ENCODE data around the gene DDB1. TPM values are rescaled to one million over a fixed set of nuclear protein-coding genes. Genes with fewer than 3 reads are reported as not detected.
"Not testable (repeated sequence)": the region's sequence is repeated elsewhere in the genome, so short reads cannot be mapped to it uniquely, and the experiment has no call there.

The DDB1 gene
- total and polyA plus RNA-seq, 10 of the 15 experiments (the other 5 are each of a cell fraction or from before 2014, with no cell fraction given): 136 to 272 (median 216) TPM

- POLR2A ChIA-PET; H3K4me2 ChIP-seq (ENCODE audit: control insufficient read depth, insufficient read depth); H4K20me1 ChIP-seq (ENCODE audit: control insufficient read depth, insufficient read depth); FAIRE-seq; ATAC-seq; H3K79me2 ChIP-seq (ENCODE audit: control insufficient read depth, insufficient read depth, low read length); H3K9ac ChIP-seq (ENCODE audit: control insufficient read depth, insufficient read depth, low read length); H3K4me3 ChIP-seq; H2AFZ ChIP-seq (ENCODE audit: control insufficient read depth, low read depth, low read length); H3K9me3 ChIP-seq (replicated peaks; ENCODE audit: control insufficient read depth, insufficient read depth, low read length); H3K4me1 ChIP-seq (ENCODE audit: control insufficient read depth, insufficient read depth, low read length); DNase-seq (ENCODE audit: low read depth, low spot score); in situ Hi-C loops (cut with MboI); H3K27ac ChIP-seq (ENCODE audit: control insufficient read depth, insufficient read depth); H3K36me3 ChIP-seq (ENCODE audit: control insufficient read depth in 2 of 2, insufficient read depth in 2 of 2, low read length in 1 of 2); H3K27me3 ChIP-seq (replicated peaks in 1 of 2; ENCODE audit: control insufficient read depth in 2 of 2, insufficient read depth in 2 of 2, low read length in 1 of 2); BruUV-seq (replicated peaks): not testable (repeated sequence)
- 49% methylated on average over 20 of the region's 20 CpGs for WGBS (ENCODE audit: insufficient coverage, insufficient replicate concordance, low lambda C conversion rate, missing lambda C conversion rate)
- RAD21 ChIA-PET (ENCODE audit: unreplicated experiment): interaction anchor here (1.2 to 3.1 kb wide), 5 partner anchors 19 to 142 kb away, joined by 3 to 24 read pairs (median 8); partner anchors contain the start of genes TMEM216 and VWCE
- SMC1A ChIA-PET (ENCODE audit: uncharacterized antibody, unreplicated experiment): interaction anchor here (1.1 to 2.9 kb wide), 3 partner anchors 10 to 112 kb away, joined by 4 to 9 read pairs (median 4); no protein-coding TSS in a partner anchor
- intact Hi-C loops (cut with micrococcal nuclease; ENCODE audit: unreplicated experiment): loop anchor here (10.0 kb wide), 1 partner anchor 84 kb away; the partner anchor contains the start of genes DDB1 and TKFC
- CTCF ChIA-PET: interaction anchor here (0.7 to 5.5 kb wide), 7 partner anchors 9 to 388 kb away, joined by 3 to 41 read pairs (median 4); partner anchors contain the start of genes DDB1, TKFC and VWCE
Measured at GRCh38 chr11:61250796-61251765, 81.8 kb downstream of the DDB1 start.

Other genes with a start within 250 kb of the DDB1 start
Only the 7 nearest of the 14 such genes appear.
- gene PGA5, start 91.9 kb downstream of the DDB1 start, total RNA-seq (2014; rRNA removed): not detected in 2 replicates
- not detected in 2 replicates for gene PGA5, start 91.9 kb downstream of the DDB1 start, total RNA-seq (2014; rRNA removed; fragmentation: Illumina TruSeq; extraction: Trizol)
- gene PGA5, start 91.9 kb downstream of the DDB1 start, total RNA-seq (2021): not detected in 2 replicates
- gene PGA5, start 91.9 kb downstream of the DDB1 start, polyA plus RNA-seq (2011; rRNA removed): not detected in 2 replicates
- gene PGA5, start 91.9 kb downstream of the DDB1 start, polyA plus RNA-seq (2014; fragmentation: Illumina TruSeq; extraction: Trizol): not detected in 2 replicates
- gene PGA5, start 91.9 kb downstream of the DDB1 start, polyA plus RNA-seq (2014; fragmentation: Nextera tagmentation; extraction: Ambion mirVana): not detected
- not detected in 2 replicates for gene PGA5, start 91.9 kb downstream of the DDB1 start, polyA plus RNA-seq (2014; rRNA removed)
- not detected for gene PGA5, start 91.9 kb downstream of the DDB1 start, polyA plus RNA-seq (2016; fragmentation: Nextera tagmentation; extraction: Ambion mirVana)
- gene VWCE, start 37.8 kb downstream of the DDB1 start, total RNA-seq (2014; rRNA removed): 1.3 and 2.5 TPM in 2 replicates
- gene VWCE, start 37.8 kb downstream of the DDB1 start, total RNA-seq (2014; rRNA removed; fragmentation: Illumina TruSeq; extraction: Trizol): 1.0 TPM in 2 replicates
- gene VWCE, start 37.8 kb downstream of the DDB1 start, total RNA-seq (2021): 2.7 and 4.0 TPM in 2 replicates
- gene VWCE, start 37.8 kb downstream of the DDB1 start, polyA plus RNA-seq (2011; rRNA removed): 1.2 and 2.1 TPM in 2 replicates
- 0.62 and 2.4 TPM in 2 replicates for gene VWCE, start 37.8 kb downstream of the DDB1 start, polyA plus RNA-seq (2014; fragmentation: Illumina TruSeq; extraction: Trizol)
- under 1 TPM; 0.10 to 0.29 TPM for gene VWCE, start 37.8 kb downstream of the DDB1 start, polyA plus RNA-seq (2014; fragmentation: Nextera tagmentation; extraction: Ambion mirVana)
- gene VWCE, start 37.8 kb downstream of the DDB1 start, polyA plus RNA-seq (2014; rRNA removed): 3.2 and 4.0 TPM in 2 replicates
- gene VWCE, start 37.8 kb downstream of the DDB1 start, polyA plus RNA-seq (2016; fragmentation: Nextera tagmentation; extraction: Ambion mirVana): 1 to 10 TPM; 4.8 to 4.9 TPM
- gene TKFC, start 123 bp upstream of the DDB1 start, total RNA-seq (2014; rRNA removed): 58.2 and 69.7 TPM in 2 replicates
- gene TKFC, start 123 bp upstream of the DDB1 start, total RNA-seq (2014; rRNA removed; fragmentation: Illumina TruSeq; extraction: Trizol): 25.0 and 25.1 TPM in 2 replicates
- gene TKFC, start 123 bp upstream of the DDB1 start, total RNA-seq (2021): 92.5 and 97.8 TPM in 2 replicates
- 22.4 and 48.3 TPM in 2 replicates for gene TKFC, start 123 bp upstream of the DDB1 start, polyA plus RNA-seq (2011; rRNA removed)
- gene TKFC, start 123 bp upstream of the DDB1 start, polyA plus RNA-seq (2014; fragmentation: Illumina TruSeq; extraction: Trizol): 11.3 and 39.9 TPM in 2 replicates
- 1 to 10 TPM; 2.4 to 5.5 TPM for gene TKFC, start 123 bp upstream of the DDB1 start, polyA plus RNA-seq (2014; fragmentation: Nextera tagmentation; extraction: Ambion mirVana)
- 72.8 and 82.6 TPM in 2 replicates for gene TKFC, start 123 bp upstream of the DDB1 start, polyA plus RNA-seq (2014; rRNA removed)
- gene TKFC, start 123 bp upstream of the DDB1 start, polyA plus RNA-seq (2016; fragmentation: Nextera tagmentation; extraction: Ambion mirVana): 100 to 1,000 TPM; 103 to 113 TPM
- 77.2 and 84.6 TPM in 2 replicates for gene CYB561A3, start 28.8 kb upstream of the DDB1 start, total RNA-seq (2014; rRNA removed)
- gene CYB561A3, start 28.8 kb upstream of the DDB1 start, total RNA-seq (2014; rRNA removed; fragmentation: Illumina TruSeq; extraction: Trizol): 46.7 and 48.2 TPM in 2 replicates
- 76.0 and 92.2 TPM in 2 replicates for gene CYB561A3, start 28.8 kb upstream of the DDB1 start, total RNA-seq (2021)
- gene CYB561A3, start 28.8 kb upstream of the DDB1 start, polyA plus RNA-seq (2011; rRNA removed): 26.7 and 44.9 TPM in 2 replicates
- gene CYB561A3, start 28.8 kb upstream of the DDB1 start, polyA plus RNA-seq (2014; fragmentation: Illumina TruSeq; extraction: Trizol): 36.7 and 76.4 TPM in 2 replicates
- 10 to 100 TPM; 40.1 to 53.5 TPM for gene CYB561A3, start 28.8 kb upstream of the DDB1 start, polyA plus RNA-seq (2014; fragmentation: Nextera tagmentation; extraction: Ambion mirVana)
- gene CYB561A3, start 28.8 kb upstream of the DDB1 start, polyA plus RNA-seq (2014; rRNA removed): 72.4 and 81.2 TPM in 2 replicates
- gene CYB561A3, start 28.8 kb upstream of the DDB1 start, polyA plus RNA-seq (2016; fragmentation: Nextera tagmentation; extraction: Ambion mirVana): 100 to 1,000 TPM; 152 to 169 TPM
- gene TMEM138, start 29.3 kb upstream of the DDB1 start, total RNA-seq (2014; rRNA removed): 28.5 and 30.1 TPM in 2 replicates
- 37.4 and 43.0 TPM in 2 replicates for gene TMEM138, start 29.3 kb upstream of the DDB1 start, total RNA-seq (2014; rRNA removed; fragmentation: Illumina TruSeq; extraction: Trizol)
- gene TMEM138, start 29.3 kb upstream of the DDB1 start, total RNA-seq (2021): 44.5 and 47.6 TPM in 2 replicates
- 93.6 and 116 TPM in 2 replicates for gene TMEM138, start 29.3 kb upstream of the DDB1 start, polyA plus RNA-seq (2011; rRNA removed)
- 72.8 and 82.6 TPM in 2 replicates for gene TMEM138, start 29.3 kb upstream of the DDB1 start, polyA plus RNA-seq (2014; fragmentation: Illumina TruSeq; extraction: Trizol)
- gene TMEM138, start 29.3 kb upstream of the DDB1 start, polyA plus RNA-seq (2014; fragmentation: Nextera tagmentation; extraction: Ambion mirVana): 10 to 100 TPM; 64.2 to 87.2 TPM
- 46.4 and 48.2 TPM in 2 replicates for gene TMEM138, start 29.3 kb upstream of the DDB1 start, polyA plus RNA-seq (2014; rRNA removed)
- gene TMEM138, start 29.3 kb upstream of the DDB1 start, polyA plus RNA-seq (2016; fragmentation: Nextera tagmentation; extraction: Ambion mirVana): 10 to 100 TPM; 83.5 to 86.3 TPM
- gene TMEM216, start 59.5 kb upstream of the DDB1 start, total RNA-seq (2014; rRNA removed): 10.2 and 11.3 TPM in 2 replicates
- gene TMEM216, start 59.5 kb upstream of the DDB1 start, total RNA-seq (2014; rRNA removed; fragmentation: Illumina TruSeq; extraction: Trizol): 9.3 and 10.2 TPM in 2 replicates
- gene TMEM216, start 59.5 kb upstream of the DDB1 start, total RNA-seq (2021): 6.4 and 7.8 TPM in 2 replicates
- gene TMEM216, start 59.5 kb upstream of the DDB1 start, polyA plus RNA-seq (2011; rRNA removed): 32.1 and 40.2 TPM in 2 replicates
- 17.3 and 20.4 TPM in 2 replicates for gene TMEM216, start 59.5 kb upstream of the DDB1 start, polyA plus RNA-seq (2014; fragmentation: Illumina TruSeq; extraction: Trizol)
- gene TMEM216, start 59.5 kb upstream of the DDB1 start, polyA plus RNA-seq (2014; fragmentation: Nextera tagmentation; extraction: Ambion mirVana): 10 to 100 TPM; 25.6 to 40.7 TPM
- gene TMEM216, start 59.5 kb upstream of the DDB1 start, polyA plus RNA-seq (2014; rRNA removed): 16.0 and 19.1 TPM in 2 replicates
- gene TMEM216, start 59.5 kb upstream of the DDB1 start, polyA plus RNA-seq (2016; fragmentation: Nextera tagmentation; extraction: Ambion mirVana): 10 to 100 TPM; 21.1 to 24.7 TPM
- gene CPSF7, start 96.9 kb upstream of the DDB1 start, total RNA-seq (2014; rRNA removed): 31.8 TPM in 2 replicates
- 41.9 and 42.4 TPM in 2 replicates for gene CPSF7, start 96.9 kb upstream of the DDB1 start, total RNA-seq (2014; rRNA removed; fragmentation: Illumina TruSeq; extraction: Trizol)
- 80.2 and 89.0 TPM in 2 replicates for gene CPSF7, start 96.9 kb upstream of the DDB1 start, total RNA-seq (2021)
- gene CPSF7, start 96.9 kb upstream of the DDB1 start, polyA plus RNA-seq (2011; rRNA removed): 37.9 and 61.6 TPM in 2 replicates
- gene CPSF7, start 96.9 kb upstream of the DDB1 start, polyA plus RNA-seq (2014; fragmentation: Illumina TruSeq; extraction: Trizol): 93.1 and 107 TPM in 2 replicates
- 10 to 100 TPM; 14.9 to 21.9 TPM for gene CPSF7, start 96.9 kb upstream of the DDB1 start, polyA plus RNA-seq (2014; fragmentation: Nextera tagmentation; extraction: Ambion mirVana)
- 65.9 and 66.8 TPM in 2 replicates for gene CPSF7, start 96.9 kb upstream of the DDB1 start, polyA plus RNA-seq (2014; rRNA removed)
- gene CPSF7, start 96.9 kb upstream of the DDB1 start, polyA plus RNA-seq (2016; fragmentation: Nextera tagmentation; extraction: Ambion mirVana): 10 to 100 TPM; 60.3 to 67.0 TPM

Measured in GM12878 (cell line).